HCT116 (cell line): ENCODE measurements around the gene FGF22.

Source experiments
- CEBPB ChIP-seq: IDR thresholded peaks from 2 replicates; pipeline ENCODE4 v1.6.1; 2012; ENCODE audit warnings: low read depth
- CTCF ChIP-seq, 3 experiments: fragments of 200-600 bp in 1 of 3; sonication (generic) in 1 of 3; IDR thresholded peaks in 2 of 3; conservative IDR thresholded peaks in 1 of 3; 2 replicates each; pipeline ENCODE4 v1.5.1; 2012 to 2017; ENCODE audit warnings: low read depth in 2 of 3, low read length in 2 of 3, antibody characterized with exemption in 1 of 3, borderline replicate concordance in 1 of 3, control low read depth in 1 of 3, mild to moderate bottlenecking in 1 of 3, mixed read lengths in 1 of 3, mixed run types in 1 of 3, moderate library complexity in 1 of 3; ENCODE audit not compliant: insufficient read depth in 1 of 3
- ELF1 ChIP-seq: IDR thresholded peaks from 2 replicates; pipeline ENCODE4 v1.6.1; 2012; ENCODE audit warnings: low read depth, borderline replicate concordance
- EZH2 ChIP-seq: fragments of 200-600 bp; sonication (generic); IDR thresholded peaks from 2 replicates; pipeline ENCODE4 v1.6.1; 2017; ENCODE audit warnings: antibody characterized with exemption, mixed run types
- MAX ChIP-seq: IDR thresholded peaks from 2 replicates; pipeline ENCODE4 v1.6.1; 2012
- POLR2A ChIP-seq: IDR thresholded peaks from 2 replicates; pipeline ENCODE4 v1.7.0; 2011; ENCODE audit warnings: borderline replicate concordance; ENCODE audit not compliant: insufficient read depth, insufficient read length; ENCODE audit errors: extremely low read depth
- REST ChIP-seq: IDR thresholded peaks from 2 replicates; pipeline ENCODE4 v1.6.1; 2012; ENCODE audit warnings: low read depth
- SIN3A ChIP-seq: IDR thresholded peaks from 2 replicates; pipeline ENCODE4 v1.6.1; 2012; ENCODE audit warnings: low read depth
- ZNF274 ChIP-seq: fragments of 200-500 bp; sonication (Bioruptor generic); IDR thresholded peaks from 2 replicates; pipeline ENCODE4 v1.6.1; 2014; ENCODE audit warnings: mild to moderate bottlenecking, low read depth, low read length, inconsistent platforms

GRCh38 chr19:618247-618619, 21.4 kb upstream of the FGF22 start:
- no peak for TF ChIP-seq CTCF (IDR thresholded peaks at IDR 0.05 in 2 of 3, conservative IDR thresholded peaks at IDR 0.05 in 1 of 3; ENCODE audit: borderline replicate concordance in 1 of 3, insufficient read depth in 1 of 3, low read depth in 2 of 3, low read length in 2 of 3)
- no peak for TF ChIP-seq REST
- TF ChIP-seq POLR2A, result no peak
- TF ChIP-seq SIN3A, result no peak
- no peak for TF ChIP-seq EZH2
- TF ChIP-seq ZNF274, result no peak
- no peak for TF ChIP-seq ELF1
- TF ChIP-seq MAX, result no peak
- no peak for TF ChIP-seq CEBPB
